Left forelimb (tissue), 1 donor: ENCODE data around the gene CELF2.
"Not testable (repeated sequence)": the region's sequence is repeated elsewhere in the genome, so short reads cannot be mapped to it uniquely, and the experiment has no call there.

Experiments used
- DNase-seq: peaks from one replicate; pipeline ENCODE4 v3.0.0-alpha.2; 2018; ENCODE audit warnings: low spot score

The CELF2 gene

DNA sequence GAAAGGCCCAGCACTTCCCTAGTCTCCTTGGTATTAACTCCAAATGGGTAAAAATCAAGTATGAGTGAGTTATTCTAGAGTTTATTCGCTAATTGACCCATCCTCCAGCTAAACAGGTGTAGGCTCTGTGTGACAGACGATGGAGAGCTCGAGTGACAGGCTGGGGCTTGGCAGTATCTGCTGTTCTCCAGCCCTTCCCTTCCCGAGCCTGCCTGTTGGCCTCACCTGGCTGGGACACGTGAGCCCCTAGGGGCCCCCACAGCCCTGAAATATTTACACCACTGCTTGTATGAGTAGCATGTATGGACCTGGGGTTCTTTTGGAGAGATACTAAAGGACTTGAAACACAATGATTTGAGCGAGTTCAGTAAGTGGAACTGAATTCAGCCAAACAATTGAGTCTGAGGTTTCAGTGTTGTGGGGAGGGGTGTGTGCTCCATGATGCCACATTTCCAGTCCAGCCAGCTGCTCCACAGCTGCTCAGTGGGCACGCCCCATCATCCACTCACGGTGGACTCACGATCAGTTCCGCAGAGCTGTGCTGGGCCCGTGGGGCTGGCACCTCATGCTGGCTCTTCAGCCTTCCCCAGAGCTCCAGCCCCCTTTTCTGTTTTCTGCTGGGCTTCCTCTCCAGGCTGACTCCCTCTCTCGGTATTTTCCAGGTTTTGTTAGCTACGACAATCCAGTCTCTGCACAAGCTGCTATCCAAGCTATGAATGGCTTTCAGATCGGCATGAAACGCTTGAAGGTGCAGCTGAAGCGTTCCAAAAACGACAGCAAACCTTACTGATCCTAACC is 310.8 kb downstream of the CELF2 start:
- peak; percentile 84 for DNase-seq

DNA sequence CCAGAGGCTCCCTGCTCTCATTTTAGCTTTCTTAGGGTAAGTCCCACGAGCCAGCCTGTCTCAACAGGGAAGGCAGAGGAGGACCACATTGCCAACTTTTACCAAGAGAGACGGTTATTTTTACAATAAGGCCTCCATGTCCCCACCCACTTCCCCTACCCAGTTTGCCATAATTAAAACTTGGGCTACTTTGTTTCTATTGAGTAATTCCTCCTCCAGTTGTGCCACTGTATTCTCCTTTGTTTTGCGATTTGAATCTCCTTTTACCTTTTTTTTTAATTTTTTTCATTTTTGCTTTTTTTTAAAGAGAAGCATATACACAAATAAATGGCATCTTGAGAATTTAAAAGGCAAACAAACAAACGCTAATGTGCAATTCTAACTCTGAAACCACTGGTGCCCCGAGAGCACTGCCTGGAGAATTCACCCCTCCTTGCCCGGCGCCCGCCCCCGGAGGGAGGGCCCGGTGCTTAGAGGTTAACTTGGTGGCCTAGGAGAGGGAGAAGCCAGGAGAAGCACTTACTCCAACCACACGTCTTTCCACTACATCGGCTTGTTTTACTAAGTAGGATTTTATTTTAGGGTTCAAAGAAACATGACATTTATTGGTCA is 311.5 kb downstream of the CELF2 start:
- no peak for DNase-seq

DNA sequence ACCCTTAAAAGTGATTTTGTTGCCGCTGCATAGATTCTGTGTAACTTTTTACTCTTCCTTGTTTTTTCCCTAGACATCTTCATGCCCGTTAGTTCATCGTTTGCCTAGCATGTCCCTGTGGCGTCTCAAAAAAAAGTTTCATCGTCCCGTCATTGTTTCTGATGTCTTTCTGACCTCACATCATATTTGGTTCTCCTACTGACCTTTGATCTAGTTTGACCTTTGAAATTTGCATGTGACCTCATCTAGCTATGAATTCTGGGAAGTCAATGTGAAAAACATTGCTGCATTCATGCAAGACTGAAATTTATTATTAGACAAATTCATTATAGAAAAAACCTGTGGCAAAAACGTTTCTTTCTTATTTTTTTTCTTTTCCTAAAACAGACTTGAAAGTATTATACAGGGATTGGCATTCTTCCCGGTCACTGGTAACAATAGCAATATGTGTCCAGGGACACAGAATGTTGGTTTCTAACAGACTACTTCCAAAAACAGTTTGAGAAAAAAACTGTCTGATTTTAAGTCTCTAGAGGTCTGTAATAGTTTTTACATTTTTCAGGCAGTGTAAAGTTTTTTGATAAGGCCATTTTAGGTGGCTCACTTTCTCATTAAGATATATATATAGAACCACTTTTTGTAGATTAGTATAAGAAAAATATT is 312.8 kb downstream of the CELF2 start:
- no peak for DNase-seq

DNA sequence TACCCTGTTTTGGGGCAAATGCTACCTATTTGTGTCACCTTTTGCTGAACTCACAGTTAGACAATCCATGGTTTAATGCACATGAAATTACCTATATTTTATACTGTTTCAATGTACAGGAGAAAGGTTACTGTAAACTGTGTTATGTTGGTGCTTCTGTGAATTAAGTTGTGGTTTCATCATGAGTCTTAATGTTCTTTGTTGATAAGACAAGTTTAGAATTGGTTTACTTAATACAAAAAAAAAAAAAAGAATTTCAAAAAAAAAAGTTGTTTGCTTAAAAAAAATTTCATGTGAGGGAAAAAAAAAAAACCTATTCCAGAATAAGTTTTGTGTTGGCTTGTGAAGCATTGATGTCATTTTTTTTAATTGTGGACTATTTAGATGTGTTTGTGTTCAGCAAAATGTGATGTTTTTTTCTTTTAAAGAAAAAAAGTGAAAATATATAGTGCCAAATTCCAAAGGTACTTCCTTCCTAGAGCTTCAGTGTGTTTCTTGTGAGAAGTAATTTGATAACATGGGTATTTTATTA is 313.4 kb downstream of the CELF2 start:
- DNase-seq: no peak

DNA sequence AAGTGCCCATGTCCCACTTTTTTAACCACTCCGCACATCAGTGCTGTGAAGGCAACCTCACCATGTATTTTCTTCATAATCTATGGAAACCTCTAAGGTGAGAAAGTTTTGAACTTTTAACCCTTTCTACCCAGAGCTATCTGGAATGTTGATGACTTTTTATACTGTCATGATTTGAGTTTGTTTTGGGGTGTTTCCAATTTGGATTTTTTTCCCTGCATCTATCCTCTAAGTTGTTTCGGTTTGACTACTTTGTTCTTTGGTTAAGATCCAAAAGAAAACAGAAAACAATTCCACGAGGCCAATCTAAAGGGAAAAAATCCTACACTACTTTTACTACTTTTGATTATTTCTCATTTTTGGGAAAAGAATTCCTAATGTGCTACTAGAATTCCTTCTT is 314.1 kb downstream of the CELF2 start:
- no peak for DNase-seq

DNA sequence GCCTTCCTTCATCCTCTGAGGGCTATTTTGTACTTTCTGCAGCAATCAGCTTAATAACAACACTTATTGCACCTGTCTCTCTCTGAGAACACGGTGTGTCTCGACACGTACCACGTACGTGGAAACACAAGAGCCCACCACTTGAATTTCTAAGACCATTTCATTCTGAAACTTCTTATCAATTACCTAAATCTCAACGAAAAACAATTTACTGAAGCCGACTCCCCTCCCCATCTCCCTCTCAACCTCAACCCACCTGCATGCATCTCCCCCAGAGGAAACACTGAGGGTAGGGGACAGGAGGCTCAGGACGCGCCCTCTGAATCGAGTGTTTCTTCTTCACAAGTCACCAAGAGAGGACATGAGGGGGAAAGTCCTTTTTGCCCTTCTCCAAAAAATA is 315.2 kb downstream of the CELF2 start:
- no peak for DNase-seq

DNA sequence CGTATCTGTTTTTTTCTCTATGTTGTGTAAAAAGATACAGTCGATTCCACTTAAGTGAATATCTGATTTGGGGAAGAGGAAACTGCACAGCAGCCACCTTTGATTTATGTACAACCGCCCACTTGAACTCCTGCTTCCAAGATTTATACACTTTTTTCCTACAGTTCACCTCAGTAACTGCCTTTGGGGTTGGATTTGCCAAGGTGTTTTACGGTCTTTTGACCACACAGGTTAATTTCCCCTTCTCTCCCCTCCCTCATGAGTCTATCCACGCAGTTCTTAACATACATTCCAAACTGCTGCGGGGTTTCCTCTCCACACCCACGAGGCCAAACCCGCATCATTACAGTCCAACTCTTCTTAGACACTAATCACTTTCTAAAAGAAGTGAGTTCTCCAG is 316.8 kb downstream of the CELF2 start:
- DNase-seq: no peak

DNA sequence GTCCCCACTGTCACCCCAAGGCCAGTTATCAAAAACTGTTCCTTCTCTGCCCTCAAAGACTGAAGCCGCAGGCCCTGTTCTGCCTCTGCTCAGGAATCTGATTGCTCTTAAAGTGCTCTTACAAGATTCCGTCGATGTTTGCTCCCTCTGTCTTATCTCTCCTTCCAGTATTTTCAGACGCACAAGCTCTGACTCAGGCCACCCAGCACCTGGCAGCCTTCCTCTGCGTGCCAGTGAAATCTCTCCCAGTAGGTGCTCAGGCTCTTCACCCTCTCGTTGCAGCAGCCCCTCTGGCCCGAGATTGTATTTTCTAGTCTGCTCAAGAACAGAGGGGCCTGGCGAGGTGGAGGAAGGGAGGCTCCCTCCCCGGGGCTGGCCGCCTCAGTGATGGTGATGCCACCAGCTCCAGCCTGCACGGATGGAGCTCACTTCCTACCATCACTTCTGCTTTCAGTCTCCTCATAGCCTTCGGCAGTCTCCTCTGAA is 317.5 kb downstream of the CELF2 start:
- DNase-seq: no peak

DNA sequence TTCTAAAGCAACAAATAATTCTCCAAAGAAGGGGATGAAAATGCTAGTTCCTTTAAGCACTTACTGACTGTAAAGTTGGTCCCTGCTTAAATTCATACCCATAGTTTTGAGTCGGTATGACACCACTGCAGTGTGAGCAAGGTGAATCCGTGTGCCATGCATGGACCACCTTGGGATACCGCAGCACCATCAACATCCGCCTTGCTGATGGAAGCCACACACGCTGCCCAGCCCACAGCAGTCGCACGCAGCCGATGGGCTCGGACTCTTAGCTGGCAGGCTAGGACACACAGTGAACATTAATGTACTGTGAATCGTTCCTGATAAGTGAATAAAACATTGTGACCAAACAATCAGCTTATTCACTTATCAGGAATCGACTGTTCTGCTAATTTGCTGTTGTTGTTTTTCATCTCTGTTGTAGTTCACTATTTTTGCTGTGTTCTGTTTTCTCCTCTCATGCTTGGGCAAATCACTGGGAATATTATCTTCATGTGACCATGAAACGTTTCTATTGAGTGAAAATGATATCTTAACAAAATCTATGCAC is 318.3 kb downstream of the CELF2 start:
- no peak for DNase-seq

DNA sequence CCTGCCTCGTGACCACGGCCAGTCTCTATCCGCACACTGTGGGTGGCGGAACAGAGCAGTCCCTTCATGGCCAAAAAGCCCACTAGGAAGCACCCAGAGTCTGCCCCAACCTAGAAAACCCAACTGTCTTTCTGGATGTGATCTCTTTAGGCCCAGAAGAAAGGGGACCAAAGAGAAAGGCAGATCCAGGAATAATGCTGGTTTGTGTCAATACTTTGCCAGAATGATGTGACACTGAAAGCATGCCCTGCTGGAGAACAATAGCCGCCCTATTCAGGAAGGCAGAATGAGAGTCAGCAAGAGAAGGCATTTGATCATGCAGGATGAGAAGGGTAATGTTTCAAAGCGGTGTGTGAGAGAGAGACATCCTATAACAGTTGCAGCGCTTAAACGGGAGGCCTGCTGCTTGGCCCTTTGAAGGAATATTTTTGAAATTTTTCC is 319.1 kb downstream of the CELF2 start:
- DNase-seq: no peak

DNA sequence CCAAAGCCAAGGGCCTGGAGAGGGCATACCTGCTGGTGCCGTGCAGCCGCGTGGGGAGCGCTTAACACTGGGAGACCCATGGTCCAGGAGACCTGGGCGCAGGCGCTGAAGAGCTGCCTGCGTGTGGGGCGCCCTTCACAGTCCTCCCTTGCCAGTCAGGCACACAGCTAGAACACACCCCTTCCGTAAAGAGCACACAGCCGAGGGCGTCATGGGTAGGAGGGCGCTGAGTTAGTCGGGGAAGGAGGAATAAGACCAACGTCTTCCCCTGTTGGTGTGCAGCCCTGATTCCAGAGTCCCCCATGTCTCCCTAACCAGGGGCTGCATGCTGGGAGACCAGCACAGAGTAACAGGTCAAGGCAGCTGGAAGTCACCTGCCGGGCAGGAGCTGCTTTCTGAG is 319.8 kb downstream of the CELF2 start:
- no peak for DNase-seq

DNA sequence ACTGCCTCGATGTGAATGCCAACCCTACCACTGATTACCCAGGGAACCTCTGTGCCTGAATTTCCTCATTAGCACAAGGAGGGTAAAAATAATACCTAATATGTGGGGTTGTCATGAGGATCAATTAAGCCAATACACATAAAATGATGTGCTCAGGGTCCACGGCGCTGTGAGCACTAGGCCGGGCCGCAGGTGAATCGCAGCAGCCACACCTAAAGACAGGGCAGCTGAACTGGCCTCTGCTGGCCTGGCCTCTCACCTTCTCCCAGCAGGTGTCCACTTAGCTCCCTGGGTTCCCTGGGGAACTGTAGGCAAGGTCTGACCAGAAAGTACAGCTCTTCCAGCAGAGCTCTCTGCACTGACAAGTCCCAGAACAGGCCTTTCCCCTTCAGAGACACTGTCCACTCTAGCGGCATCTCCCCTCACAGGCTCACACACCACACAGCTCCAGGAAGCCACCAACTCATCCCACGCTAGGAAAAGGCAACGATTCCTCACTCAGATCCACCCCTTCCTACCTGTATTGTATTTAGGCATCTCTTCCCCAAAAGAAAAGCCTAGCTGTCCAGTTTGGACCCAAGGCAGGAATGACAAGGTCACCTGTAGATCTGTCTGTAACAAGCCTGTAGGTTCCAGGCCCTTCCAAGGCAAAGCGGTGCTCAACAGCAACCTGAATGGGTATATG is 320.6 kb downstream of the CELF2 start:
- no peak for DNase-seq

DNA sequence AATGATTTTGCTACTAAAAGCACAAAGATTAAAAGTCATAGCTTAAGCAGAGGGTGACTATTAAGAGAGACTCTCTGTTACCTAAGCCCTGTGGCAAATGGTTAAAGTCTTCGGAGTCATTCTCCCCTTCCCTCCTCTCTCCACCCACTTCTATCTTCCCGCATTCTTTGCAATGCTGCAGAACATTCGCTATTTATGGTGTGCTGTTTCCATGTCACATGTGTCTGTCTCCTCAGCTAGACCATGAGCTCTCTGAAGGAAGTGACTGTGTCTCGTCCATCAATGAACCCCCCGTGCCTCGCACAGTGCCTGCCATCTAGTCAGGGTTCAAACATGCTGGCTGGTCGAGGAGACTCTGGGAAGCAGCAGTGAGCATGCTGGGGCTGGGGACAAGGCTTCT is 321.3 kb downstream of the CELF2 start:
- no peak for DNase-seq

DNA sequence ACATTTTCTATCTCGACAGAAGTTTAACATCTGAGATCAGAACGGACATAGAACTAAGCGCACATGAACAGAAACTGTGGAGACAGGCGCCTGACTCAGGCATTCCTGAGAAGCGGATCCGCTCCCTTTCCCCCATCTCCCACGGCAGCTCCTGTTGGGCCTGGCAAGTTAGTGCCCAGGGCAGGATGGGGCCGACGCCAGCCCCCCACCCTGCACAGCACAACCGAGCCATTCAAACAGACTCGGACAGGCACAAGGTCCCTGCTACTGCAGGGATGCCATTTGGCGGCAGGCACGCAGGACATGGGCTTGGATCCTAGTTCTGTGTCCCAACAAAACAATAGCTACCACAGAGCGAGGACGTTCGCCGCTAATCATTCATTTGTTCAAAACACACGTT is 322.0 kb downstream of the CELF2 start:
- DNase-seq: no peak

DNA sequence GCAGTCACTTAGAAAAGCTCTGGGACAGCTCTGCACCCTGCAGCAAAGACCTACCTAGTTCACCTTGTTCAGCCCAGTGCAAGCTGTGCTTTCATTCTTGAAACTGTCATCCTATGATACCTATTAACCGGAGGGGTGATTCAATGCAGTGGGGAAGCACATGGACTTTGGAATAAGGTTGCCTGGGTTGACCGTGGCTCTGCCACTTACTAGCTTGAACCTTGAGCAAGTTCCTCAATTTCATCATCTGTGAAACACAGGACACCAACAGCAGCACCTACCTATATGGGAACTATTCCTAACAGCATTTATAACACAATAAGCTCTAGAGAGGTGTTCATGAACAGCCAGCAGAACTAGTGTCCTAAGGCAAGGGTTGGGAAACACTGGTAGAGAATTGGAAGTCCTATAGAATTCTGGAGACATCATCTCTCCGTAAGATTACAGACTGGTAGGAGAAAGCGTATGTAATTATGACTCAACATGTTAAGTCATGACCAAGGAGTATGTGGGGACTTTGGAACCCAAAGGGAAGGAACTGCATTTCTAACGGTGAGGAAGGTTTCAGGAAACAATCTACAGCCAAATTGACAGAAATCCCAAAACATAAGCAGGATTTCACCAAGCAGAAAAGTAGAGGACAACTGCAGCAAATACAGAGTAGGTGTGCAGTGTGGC is 323.8 kb downstream of the CELF2 start:
- DNase-seq: no peak

DNA sequence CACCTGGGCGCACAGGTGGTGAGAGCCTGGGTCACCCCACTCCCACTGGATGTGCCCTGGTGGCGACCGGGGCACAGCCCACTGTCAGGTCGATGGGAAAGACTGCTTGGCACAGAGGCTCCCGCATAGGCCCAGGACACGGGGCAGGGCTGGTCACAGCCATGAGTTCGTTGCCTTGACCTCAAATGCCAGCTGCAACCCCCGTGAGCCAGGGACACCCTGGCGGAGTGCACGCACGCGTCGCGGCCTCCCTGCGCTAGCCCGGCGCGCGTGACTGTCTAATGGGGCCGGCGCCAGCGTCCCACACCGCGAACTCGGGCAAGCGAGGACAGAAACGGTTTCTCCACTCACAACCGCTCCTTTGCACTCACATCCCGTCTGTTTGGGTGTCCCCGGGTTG is 326.4 kb downstream of the CELF2 start:
- DNase-seq: no peak

DNA sequence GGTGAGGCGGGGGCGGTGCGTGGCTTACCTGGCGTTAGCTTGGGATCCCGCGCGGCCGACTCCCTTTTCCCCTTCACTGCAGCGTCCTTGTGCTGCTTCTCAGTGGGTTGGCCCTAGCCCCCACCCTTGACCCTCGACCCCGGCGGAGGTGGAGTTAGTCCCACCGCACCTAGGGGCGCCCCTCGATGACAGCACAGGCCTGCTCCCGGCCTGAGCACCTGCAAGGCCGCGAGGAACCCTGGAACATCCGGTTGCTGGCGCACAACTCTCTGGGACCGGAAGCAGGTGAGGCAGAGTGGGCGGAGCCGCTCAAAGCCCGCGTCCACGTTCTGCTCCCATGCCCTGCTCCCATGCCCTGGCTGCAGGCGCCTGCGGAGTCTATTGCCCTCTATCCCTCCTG is 326.9 kb downstream of the CELF2 start:
- DNase-seq: no peak

DNA sequence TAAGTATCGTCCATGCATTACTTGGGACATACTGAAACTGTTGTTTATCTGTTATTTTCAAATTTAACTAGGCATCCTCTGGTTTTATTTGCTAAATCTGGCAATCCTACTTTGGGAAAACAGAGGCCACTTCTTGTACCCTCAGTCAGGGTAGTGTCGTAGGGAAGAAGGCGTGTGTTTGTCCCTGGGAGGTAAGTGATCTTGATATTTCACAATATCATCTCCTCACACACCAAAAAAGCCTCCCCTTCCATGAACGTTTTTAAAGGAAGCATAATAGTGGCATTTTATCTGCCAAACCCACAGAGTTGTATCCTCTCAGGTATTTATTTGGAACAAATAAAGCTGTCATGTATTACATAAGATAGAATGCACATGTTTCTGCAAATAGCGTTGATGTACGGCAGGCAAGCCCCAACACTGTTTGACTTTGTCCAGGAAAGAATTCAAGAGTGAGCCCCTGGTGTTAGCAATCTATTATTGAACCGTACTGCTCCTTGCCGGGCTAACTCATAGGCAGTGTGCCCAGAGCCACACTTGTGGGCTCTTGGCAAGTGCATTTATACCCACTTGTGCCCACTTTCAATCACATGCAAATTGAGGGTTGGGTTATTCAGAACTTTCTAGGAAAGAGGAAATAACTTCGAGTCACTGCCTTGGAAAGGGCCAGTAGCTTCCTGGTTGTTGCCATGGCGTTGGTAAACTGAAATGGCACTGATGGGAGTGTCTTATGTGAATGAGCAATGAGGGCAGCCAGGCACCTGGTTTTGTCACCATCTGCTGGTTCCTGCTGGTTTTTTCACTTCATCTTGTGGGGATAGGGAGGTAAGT is 327.8 kb downstream of the CELF2 start:
- DNase-seq: no peak

DNA sequence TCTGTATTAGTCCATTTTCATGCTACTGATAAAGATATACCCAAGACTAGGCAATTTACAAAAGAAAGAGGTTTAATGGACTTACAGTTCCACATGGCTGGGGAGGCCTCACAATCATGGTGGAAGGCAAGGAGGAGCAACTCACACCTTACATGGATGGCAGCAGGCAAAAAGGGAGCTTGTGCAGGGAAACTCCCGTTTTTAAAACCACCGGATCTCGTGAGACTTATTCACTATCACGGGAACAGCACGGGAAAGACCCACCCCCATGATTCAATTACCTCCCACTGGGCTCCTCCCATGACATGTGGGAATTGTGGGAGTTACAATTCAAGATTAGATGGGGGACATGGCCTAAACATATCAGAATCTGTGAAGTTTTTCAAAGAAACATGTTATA is 329.9 kb downstream of the CELF2 start:
- DNase-seq: not testable (repeated sequence)

DNA sequence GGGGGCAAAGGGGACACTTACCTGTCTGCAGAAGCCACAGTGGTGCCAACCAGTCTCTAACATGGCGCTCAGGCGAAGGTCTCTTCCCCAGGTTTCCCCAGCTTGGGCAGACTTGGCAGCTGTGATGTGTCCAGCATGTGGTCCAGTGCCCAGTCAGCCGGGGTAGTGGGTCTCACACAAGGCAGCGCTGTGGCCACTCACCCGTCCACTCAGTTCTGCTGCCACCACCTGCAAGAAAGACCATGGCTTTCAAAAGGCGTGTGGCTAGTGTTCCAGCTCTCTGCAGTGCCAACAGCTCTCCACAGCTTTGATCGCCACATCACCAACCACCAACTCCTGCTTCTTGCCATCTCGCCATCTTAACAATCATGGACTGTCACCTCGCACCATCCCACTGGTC is 334.1 kb downstream of the CELF2 start:
- no peak for DNase-seq
